ENCODE measurements around the gene MCOLN2.

MCOLN2 gene

DNA sequence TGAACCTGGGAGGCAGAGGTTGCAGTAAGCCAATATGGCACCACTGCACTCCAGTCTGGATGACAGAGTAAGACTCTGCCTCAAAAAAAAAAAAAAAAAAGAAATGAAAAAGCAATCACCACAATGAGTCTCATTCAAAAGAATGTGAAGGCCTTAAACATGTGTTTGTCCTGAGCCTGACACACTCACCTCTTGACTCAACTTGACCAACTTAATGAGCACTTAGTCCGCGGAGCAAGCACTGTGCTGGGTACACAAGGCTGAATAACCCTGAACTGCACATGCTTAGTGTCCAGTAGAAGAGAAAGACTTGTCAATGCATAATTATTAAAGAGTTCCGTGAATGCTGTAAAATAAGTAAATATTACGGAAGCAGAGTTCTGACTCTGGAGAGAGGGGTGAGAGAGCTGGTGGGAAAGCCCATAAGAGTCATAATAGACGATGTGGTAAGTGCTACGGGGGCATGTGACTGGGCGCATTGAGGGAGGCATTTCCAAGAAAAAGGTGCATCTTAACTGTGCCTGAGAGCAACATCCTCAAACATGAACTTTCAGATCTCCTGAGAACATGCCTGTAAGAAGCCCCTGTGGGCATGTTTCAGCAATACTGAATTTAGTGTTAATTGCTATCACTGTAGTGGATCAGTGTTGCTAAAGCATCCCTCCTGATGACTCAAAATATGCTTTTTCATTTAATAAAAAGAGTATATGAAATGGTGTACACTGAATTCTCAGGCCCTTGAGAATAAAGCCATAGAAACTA lies 27.2 kb downstream of the MCOLN2 start:
- Mint-ChIP-seq H3K36me3 (ENCODE audit: low read depth) (peaks cover 45% of the 10 kb centered on the region), H3K9me3 (no peaks in the 10 kb centered on the region), H3K4me1 (ENCODE audit: low read depth) (peaks cover 50% of the 10 kb centered on the region), H3K27me3 (no peaks in the 10 kb centered on the region), H3K4me3 (no peak overlapping the region), H3K27ac (peak overlapping the region; percentile 95)
- no peak for DNase-seq

DNA sequence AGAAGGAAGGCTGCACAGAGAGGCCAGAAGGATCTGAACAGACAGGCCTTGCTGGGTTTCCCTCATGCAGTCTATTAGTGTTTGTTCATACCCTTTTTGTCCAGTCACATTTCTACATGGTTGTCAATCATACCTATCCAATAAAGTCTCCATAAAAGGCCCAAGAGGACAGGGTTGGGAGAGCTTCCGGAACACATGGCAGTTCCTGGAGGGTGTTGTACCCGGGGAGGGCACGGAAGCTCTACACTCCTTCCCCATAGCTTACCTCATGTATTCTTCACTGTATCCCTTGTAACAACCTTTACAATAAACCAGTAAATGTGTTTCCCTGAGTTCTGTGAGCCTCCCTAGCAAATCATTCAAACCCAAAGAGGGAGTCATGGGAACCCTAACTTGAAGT lies 28.0 kb downstream of the MCOLN2 start:
- no peaks in the 10 kb centered on the region for H3K9me3 Mint-ChIP-seq
- DNase-seq: no peak
- no peak overlapping the region for H3K4me3 Mint-ChIP-seq
- peaks cover 43% of the 10 kb centered on the region for H3K4me1 Mint-ChIP-seq (ENCODE audit: low read depth)
- H3K36me3 Mint-ChIP-seq (ENCODE audit: low read depth): peaks cover 48% of the 10 kb centered on the region
- peak overlapping the region; percentile 95 for H3K27ac Mint-ChIP-seq
- H3K27me3 Mint-ChIP-seq: no peaks in the 10 kb centered on the region

GRCh38 chr1:84968101-84968500 lies 28.8 kb downstream of the MCOLN2 start:
- DNase-seq: no peak
- peaks cover 51% of the 10 kb centered on the region for H3K36me3 Mint-ChIP-seq (ENCODE audit: low read depth)
- H3K4me1 Mint-ChIP-seq (ENCODE audit: low read depth): peaks cover 35% of the 10 kb centered on the region
- no peaks in the 10 kb centered on the region for H3K27me3 Mint-ChIP-seq
- H3K9me3 Mint-ChIP-seq: no peaks in the 10 kb centered on the region
- H3K4me3 Mint-ChIP-seq: no peak overlapping the region
- no peak overlapping the region for H3K27ac Mint-ChIP-seq

DNA sequence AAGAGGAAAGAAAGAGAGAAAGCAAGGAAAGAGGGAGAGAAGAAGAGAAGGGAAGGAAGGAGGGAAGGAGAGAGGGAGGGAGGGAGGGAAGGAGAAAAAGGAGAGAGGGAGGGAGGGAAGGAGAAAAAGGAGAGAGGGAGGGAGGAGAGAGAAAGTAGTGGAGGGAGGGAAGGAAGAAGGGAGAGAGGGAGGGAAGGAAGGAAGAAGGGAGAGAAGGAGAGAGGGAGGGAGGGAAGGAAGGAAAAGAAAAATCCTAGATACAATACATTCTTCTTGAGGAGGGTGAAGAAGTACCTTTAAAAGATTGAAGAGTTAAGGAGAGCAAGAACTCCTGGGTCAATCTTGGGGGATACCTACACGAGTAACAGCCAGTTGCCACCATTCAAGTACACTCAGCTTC lies 29.2 kb downstream of the MCOLN2 start:
- no peak for DNase-seq
- H3K27ac Mint-ChIP-seq: no peak overlapping the region
- no peaks in the 10 kb centered on the region for H3K27me3 Mint-ChIP-seq
- peaks cover 54% of the 10 kb centered on the region for H3K36me3 Mint-ChIP-seq (ENCODE audit: low read depth)
- no peaks in the 10 kb centered on the region for H3K9me3 Mint-ChIP-seq
- no peak overlapping the region for H3K4me3 Mint-ChIP-seq
- peaks cover 31% of the 10 kb centered on the region for H3K4me1 Mint-ChIP-seq (ENCODE audit: low read depth)

DNA sequence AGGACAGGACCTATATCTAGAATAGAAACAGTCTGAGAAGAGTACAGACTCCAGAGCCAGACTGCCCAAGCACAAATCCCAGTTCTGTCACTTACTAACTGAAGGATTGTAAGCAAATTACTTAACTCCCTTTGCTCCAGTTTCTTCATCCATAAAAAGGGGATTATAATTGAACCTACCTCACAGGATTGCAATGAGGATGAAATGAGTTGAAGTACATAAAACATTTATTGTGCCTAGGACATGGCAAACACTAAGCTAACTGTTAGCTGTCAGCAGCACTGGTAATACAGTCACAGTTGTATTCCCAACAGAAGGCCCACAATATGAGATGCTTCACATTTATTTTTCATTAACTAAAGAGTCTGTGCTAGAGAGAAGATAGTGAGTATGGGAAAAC lies 33.9 kb downstream of the MCOLN2 start:
- no peaks in the 10 kb centered on the region for H3K9me3 Mint-ChIP-seq
- no peak overlapping the region for H3K27ac Mint-ChIP-seq

DNA sequence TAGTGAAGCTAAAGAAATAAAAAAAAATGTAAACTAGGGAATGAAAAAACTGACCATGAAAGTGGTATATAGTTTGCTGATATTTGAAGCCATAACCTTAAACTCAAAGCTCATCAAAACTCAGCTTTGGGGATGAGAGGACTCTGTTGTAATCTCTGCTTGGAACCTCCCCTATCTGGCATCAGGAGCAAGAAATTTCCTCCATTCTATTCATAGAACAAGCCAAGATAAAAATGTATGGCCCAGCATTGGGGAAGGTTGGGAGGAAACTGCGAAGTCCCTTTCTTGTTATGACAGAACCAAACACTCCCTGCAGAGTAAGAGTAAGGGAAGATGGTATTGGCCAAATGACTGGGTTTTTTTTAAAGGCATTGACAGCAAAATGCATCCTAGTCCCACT lies 35.6 kb downstream of the MCOLN2 start:
- H3K4me3 Mint-ChIP-seq: no peak overlapping the region
- peaks cover under 1% of the 10 kb centered on the region for H3K27me3 Mint-ChIP-seq
- H3K4me1 Mint-ChIP-seq (ENCODE audit: low read depth): peaks cover 33% of the 10 kb centered on the region
- peaks cover 79% of the 10 kb centered on the region for H3K36me3 Mint-ChIP-seq (ENCODE audit: low read depth)
- peak overlapping the region; percentile 59 for H3K27ac Mint-ChIP-seq
- no peaks in the 10 kb centered on the region for H3K9me3 Mint-ChIP-seq
- DNase-seq: no peak

More for the DNA sequence above, 33.9 kb downstream of the MCOLN2 start:
- Mint-ChIP-seq H3K4me3 (no peak overlapping the region), H3K36me3 (ENCODE audit: low read depth) (peaks cover 66% of the 10 kb centered on the region), H3K27me3 (no peaks in the 10 kb centered on the region), H3K4me1 (ENCODE audit: low read depth) (peaks cover 29% of the 10 kb centered on the region)
- no peak for DNase-seq

DNA sequence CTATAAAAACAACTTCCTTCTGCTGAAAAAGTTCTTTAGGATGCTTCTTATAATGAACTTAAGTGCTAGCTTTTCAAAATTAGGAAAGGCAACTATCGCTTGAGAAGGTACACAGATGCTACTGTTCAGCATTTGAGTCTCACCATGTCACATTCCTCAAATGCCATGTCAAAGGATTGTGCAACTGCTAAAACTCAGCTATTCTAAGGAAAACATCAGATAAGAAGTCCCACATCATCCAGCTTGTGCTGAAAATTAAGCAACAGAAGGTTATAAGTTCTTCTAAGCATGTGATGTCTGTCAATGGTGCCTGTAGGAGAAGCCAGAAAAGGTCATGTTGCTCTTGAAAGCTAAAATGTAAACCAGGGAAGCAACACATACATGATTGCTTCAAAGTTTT lies 36.5 kb downstream of the MCOLN2 start:
- Mint-ChIP-seq H3K4me3 (no peak overlapping the region), H3K9me3 (no peaks in the 10 kb centered on the region), H3K27me3 (peaks cover 3% of the 10 kb centered on the region), H3K4me1 (ENCODE audit: low read depth) (peaks cover 33% of the 10 kb centered on the region), H3K36me3 (ENCODE audit: low read depth) (peaks cover 82% of the 10 kb centered on the region), H3K27ac (peak overlapping the region; percentile 35)
- no peak for DNase-seq

GRCh38 chr1:84959294-84959693 lies 37.6 kb downstream of the MCOLN2 start:
- DNase-seq: no peak
- peaks cover 84% of the 10 kb centered on the region for H3K36me3 Mint-ChIP-seq (ENCODE audit: low read depth)
- peaks cover 3% of the 10 kb centered on the region for H3K27me3 Mint-ChIP-seq
- no peaks in the 10 kb centered on the region for H3K9me3 Mint-ChIP-seq
- H3K4me3 Mint-ChIP-seq: peak overlapping the region; percentile 5
- peaks cover 33% of the 10 kb centered on the region for H3K4me1 Mint-ChIP-seq (ENCODE audit: low read depth)
- H3K27ac Mint-ChIP-seq: peak overlapping the region; percentile 88

DNA sequence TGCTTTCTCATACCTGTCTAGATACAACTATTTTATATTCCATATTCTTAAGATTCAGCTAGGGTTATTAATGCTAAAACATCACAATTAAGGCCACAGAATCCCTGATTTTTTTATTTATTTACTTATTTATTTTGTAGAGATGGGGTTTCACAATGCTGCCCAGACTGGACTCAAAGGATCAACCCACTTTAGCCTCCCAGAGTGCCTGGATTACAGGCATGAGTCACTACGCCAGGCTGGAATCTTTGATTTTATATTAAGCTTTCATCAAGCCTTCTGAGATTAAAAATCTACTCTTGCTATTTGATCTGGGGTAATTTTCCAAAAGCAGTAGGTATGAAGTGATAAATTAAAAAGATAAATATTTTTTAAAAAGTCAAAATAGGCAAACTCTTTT lies 38.9 kb downstream of the MCOLN2 start:
- H3K4me1 Mint-ChIP-seq (ENCODE audit: low read depth): peaks cover 33% of the 10 kb centered on the region
- H3K4me3 Mint-ChIP-seq: no peak overlapping the region
- DNase-seq: no peak
- peaks cover 87% of the 10 kb centered on the region for H3K36me3 Mint-ChIP-seq (ENCODE audit: low read depth)
- no peaks in the 10 kb centered on the region for H3K9me3 Mint-ChIP-seq
- no peak overlapping the region for H3K27ac Mint-ChIP-seq
- H3K27me3 Mint-ChIP-seq: peaks cover 3% of the 10 kb centered on the region

GRCh38 chr1:84956655-84957054 lies 40.3 kb downstream of the MCOLN2 start:
- peaks cover 31% of the 10 kb centered on the region for H3K4me1 Mint-ChIP-seq (ENCODE audit: low read depth)
- DNase-seq: no peak
- no peak overlapping the region for H3K27ac Mint-ChIP-seq
- H3K4me3 Mint-ChIP-seq: no peak overlapping the region
- peaks cover 90% of the 10 kb centered on the region for H3K36me3 Mint-ChIP-seq (ENCODE audit: low read depth)
- H3K27me3 Mint-ChIP-seq: peaks cover 3% of the 10 kb centered on the region
- H3K9me3 Mint-ChIP-seq: no peaks in the 10 kb centered on the region

GRCh38 chr1:84956097-84956496 lies 40.8 kb downstream of the MCOLN2 start:
- H3K27ac Mint-ChIP-seq: no peak overlapping the region
- peaks cover 90% of the 10 kb centered on the region for H3K36me3 Mint-ChIP-seq (ENCODE audit: low read depth)
- peaks cover 4% of the 10 kb centered on the region for H3K27me3 Mint-ChIP-seq
- H3K4me1 Mint-ChIP-seq (ENCODE audit: low read depth): peaks cover 26% of the 10 kb centered on the region
- H3K4me3 Mint-ChIP-seq: no peak overlapping the region
- DNase-seq: no peak
- no peaks in the 10 kb centered on the region for H3K9me3 Mint-ChIP-seq

DNA sequence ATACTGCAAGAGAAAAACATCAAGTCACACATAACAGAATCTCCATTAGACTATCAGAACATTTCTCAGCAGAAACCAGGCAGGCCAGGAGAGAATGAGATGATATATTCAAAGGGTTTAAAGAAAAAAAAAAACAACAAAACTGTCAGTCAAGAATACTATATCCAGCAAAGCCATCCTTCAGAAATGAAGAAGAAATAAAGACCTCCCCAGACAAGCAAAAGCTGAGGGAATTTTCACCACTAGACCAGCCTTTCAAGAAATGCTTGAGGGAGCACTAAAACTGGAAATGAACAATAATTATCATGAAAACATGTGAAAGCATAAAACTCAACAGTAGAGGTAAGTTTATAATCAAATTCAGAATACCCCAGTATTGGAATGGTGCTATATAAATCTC lies 47.2 kb downstream of the MCOLN2 start:
- H3K27ac Mint-ChIP-seq: no peak overlapping the region
- H3K9me3 Mint-ChIP-seq: no peaks in the 10 kb centered on the region
- H3K27me3 Mint-ChIP-seq: peaks cover 6% of the 10 kb centered on the region
- DNase-seq: no peak
- H3K4me3 Mint-ChIP-seq: no peak overlapping the region
- H3K36me3 Mint-ChIP-seq (ENCODE audit: low read depth): peaks cover 91% of the 10 kb centered on the region
- peaks cover 29% of the 10 kb centered on the region for H3K4me1 Mint-ChIP-seq (ENCODE audit: low read depth)

DNA sequence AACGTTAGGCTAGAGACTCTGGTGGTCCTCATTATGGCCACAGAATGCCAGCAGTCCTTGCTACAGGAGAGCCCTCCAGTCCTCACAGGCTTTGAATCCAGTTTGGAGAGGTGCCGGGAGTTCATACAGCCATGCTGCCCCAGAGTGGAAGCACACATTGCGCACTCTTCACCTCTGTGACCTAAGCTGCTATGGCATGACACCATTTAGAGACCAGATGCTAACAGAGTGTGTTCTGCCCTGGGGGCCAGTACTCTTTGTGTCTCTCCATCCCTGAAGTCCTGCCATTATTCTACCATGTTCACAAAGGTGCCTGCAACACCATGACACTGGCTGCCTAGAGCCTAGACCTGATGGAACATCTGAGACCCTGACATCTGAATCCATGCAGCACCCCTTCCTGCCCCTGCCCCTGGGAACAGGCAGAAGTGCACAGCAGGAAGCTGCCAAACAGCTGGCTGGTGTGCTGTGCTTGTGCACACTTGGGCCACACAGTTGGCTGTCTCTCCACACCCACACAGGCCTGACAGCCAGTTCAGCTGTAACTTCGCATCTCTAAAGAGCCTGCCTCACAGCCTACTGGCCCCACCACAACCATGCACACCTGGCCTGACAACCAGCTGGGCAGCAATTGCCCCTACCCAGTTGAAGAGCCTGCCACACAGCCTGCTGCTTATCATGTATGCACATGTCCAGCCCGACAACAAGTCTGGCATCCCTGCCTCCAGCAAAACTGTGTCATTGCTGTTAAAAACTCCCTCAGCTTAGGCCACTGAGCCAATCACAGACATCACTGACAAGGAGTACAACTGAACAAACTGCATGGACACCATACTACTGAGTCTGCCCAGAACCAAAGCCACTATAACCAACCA lies 49.1 kb downstream of the MCOLN2 start:
- Mint-ChIP-seq H3K4me3 (no peak overlapping the region), H3K27me3 (peaks cover 6% of the 10 kb centered on the region), H3K36me3 (ENCODE audit: low read depth) (peaks cover 78% of the 10 kb centered on the region), H3K4me1 (ENCODE audit: low read depth) (peaks cover 33% of the 10 kb centered on the region), H3K27ac (no peak overlapping the region), H3K9me3 (no peaks in the 10 kb centered on the region)
- no peak for DNase-seq

DNA sequence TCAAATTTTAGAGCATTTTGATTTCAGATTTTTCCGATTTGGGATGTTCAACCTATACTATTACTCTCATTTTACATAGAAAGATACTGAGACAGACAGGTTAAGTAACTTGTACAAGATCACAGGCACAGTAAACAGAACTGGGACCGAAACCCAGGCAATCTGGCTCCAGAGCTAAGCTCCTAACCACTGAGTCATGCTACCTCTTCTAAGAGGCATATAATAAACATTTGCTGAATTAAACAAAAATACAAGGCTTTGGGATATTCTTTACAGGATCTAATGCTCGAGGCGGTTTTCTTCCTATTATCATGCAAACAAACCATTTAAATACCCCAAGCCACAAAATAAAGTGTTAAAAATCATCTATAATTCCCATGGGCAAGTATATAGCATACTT lies 50.3 kb downstream of the MCOLN2 start:
- DNase-seq: no peak
- no peak overlapping the region for H3K4me3 Mint-ChIP-seq
- peaks cover 33% of the 10 kb centered on the region for H3K4me1 Mint-ChIP-seq (ENCODE audit: low read depth)
- no peaks in the 10 kb centered on the region for H3K9me3 Mint-ChIP-seq
- peaks cover 66% of the 10 kb centered on the region for H3K36me3 Mint-ChIP-seq (ENCODE audit: low read depth)
- peak overlapping the region; percentile 37 for H3K27ac Mint-ChIP-seq
- peaks cover 6% of the 10 kb centered on the region for H3K27me3 Mint-ChIP-seq
